DOHH2 (cell line): ENCODE data around the gene ZDHHC17.
"Not testable (repeated sequence)": the region's sequence is repeated elsewhere in the genome, so short reads cannot be mapped to it uniquely, and the experiment has no call there.

Experiments used
- H3F3A ChIP-seq: fragments of 200-600 bp; sonication (generic), shearing (Covaris generic); 2 replicates; pipeline ENCODE4 v1.6.0; 2016; ENCODE audit warnings: antibody characterized with exemption, mild to moderate bottlenecking; ENCODE audit not compliant: control insufficient read depth, insufficient read depth
- H3K27ac ChIP-seq: fragments of 200-600 bp; sonication (generic); 2 replicates; pipeline ENCODE4 v1.5.1; 2014; ENCODE audit warnings: low read depth, mild to moderate bottlenecking, low read length, moderate library complexity
- H3K27me3 ChIP-seq: fragments of 200-600 bp; sonication (generic); 2 replicates; pipeline ENCODE4 v1.6.1; 2014; ENCODE audit warnings: mild to moderate bottlenecking, low read length, mixed read lengths; ENCODE audit not compliant: control insufficient read depth
- H3K36me3 ChIP-seq: fragments of 200-600 bp; sonication (generic); 2 replicates; pipeline ENCODE4 v1.6.1; 2014; ENCODE audit warnings: mild to moderate bottlenecking, low read length, moderate library complexity, mixed read lengths; ENCODE audit not compliant: control insufficient read depth
- H3K4me1 ChIP-seq: fragments of 200-600 bp; sonication (generic); 2 replicates; pipeline ENCODE4 v1.6.1; 2014; ENCODE audit warnings: mild to moderate bottlenecking, low read length, mixed read lengths; ENCODE audit not compliant: control insufficient read depth
- H3K4me2 ChIP-seq: fragments of 200-600 bp; sonication (generic); 2 replicates; pipeline ENCODE4 v1.6.0; 2014; ENCODE audit warnings: mild to moderate bottlenecking, low read length, moderate library complexity
- H3K4me3 ChIP-seq: fragments of 200-600 bp; sonication (generic); 2 replicates; pipeline ENCODE4 v1.5.1; 2014; ENCODE audit warnings: mild to moderate bottlenecking, low read length, mixed read lengths
- H3K79me2 ChIP-seq: fragments of 200-600 bp; sonication (generic); 2 replicates; pipeline ENCODE4 v1.6.1; 2014; ENCODE audit warnings: mild to moderate bottlenecking, low read length, mixed read lengths; ENCODE audit not compliant: control insufficient read depth
- H3K9me2 ChIP-seq: fragments of 200-600 bp; sonication (generic); replicated peaks from 2 replicates; pipeline ENCODE4 v1.6.1; 2014; ENCODE audit warnings: mild to moderate bottlenecking, low read length, mixed read lengths; ENCODE audit not compliant: control insufficient read depth
- H3K9me3 ChIP-seq: fragments of 200-600 bp; sonication (generic); 2 replicates; pipeline ENCODE4 v1.6.1; 2014; ENCODE audit warnings: antibody characterized with exemption, low read length, mixed read lengths; ENCODE audit not compliant: control insufficient read depth, insufficient read depth
- H4K20me1 ChIP-seq: fragments of 200-600 bp; sonication (generic); 2 replicates; pipeline ENCODE4 v1.6.0; 2014; ENCODE audit warnings: low read depth, mild to moderate bottlenecking, antibody characterized with exemption, low read length, moderate library complexity; ENCODE audit not compliant: control insufficient read depth, insufficient read depth
- CTCF ChIP-seq: fragments of 200-600 bp; sonication (generic); IDR thresholded peaks from one replicate; pipeline ENCODE4 v1.5.1; 2014; ENCODE audit warnings: antibody characterized with exemption, mild to moderate bottlenecking, low read depth, low read length; ENCODE audit not compliant: poor library complexity, severe bottlenecking
- EZH2phosphoT487 ChIP-seq: fragments of 200-600 bp; sonication (generic); IDR thresholded peaks from 2 replicates; pipeline ENCODE4 v1.6.1; 2017; ENCODE audit warnings: borderline replicate concordance, mild to moderate bottlenecking, antibody characterized with exemption, low read length, moderate library complexity, mixed read lengths

ZDHHC17 gene

GRCh38 chr12:76726626-76727025 is 37.3 kb upstream of the ZDHHC17 start:
- H4K20me1 ChIP-seq, result no peaks in the 10 kb centered on the region
- no peaks in the 10 kb centered on the region for H3K9me3 ChIP-seq
- H3K4me3 ChIP-seq, result no peak overlapping the region
- no peaks in the 10 kb centered on the region for H3K4me1 ChIP-seq
- no peaks in the 10 kb centered on the region for H3K9me2 ChIP-seq
- H3K27me3 ChIP-seq, result peaks cover 5% of the 10 kb centered on the region; the same call in 1 of the 2 replicates
- TF ChIP-seq EZH2phosphoT487 (no peak), CTCF (no peak)
- H3F3A ChIP-seq, result no peaks in the 10 kb centered on the region
- no peak overlapping the region for H3K27ac ChIP-seq
- H3K4me2 ChIP-seq, result no peak overlapping the region
- no peaks in the 10 kb centered on the region for H3K79me2 ChIP-seq
- no peaks in the 10 kb centered on the region for H3K36me3 ChIP-seq

- not testable (repeated sequence) for H4K20me1 ChIP-seq, H3K4me3 ChIP-seq, H3K36me3 ChIP-seq, H3K9me2 ChIP-seq, H3F3A ChIP-seq, H3K9me3 ChIP-seq, H3K27ac ChIP-seq, H3K79me2 ChIP-seq, H3K4me2 ChIP-seq, H3K27me3 ChIP-seq, H3K4me1 ChIP-seq
These were observed 31.7 kb upstream of the ZDHHC17 start for GRCh38 chr12:76732188-76732587.

- H3K27me3 ChIP-seq, H3K9me2 ChIP-seq, H3K4me1 ChIP-seq, H3K9me3 ChIP-seq, H3K79me2 ChIP-seq, H4K20me1 ChIP-seq, H3K27ac ChIP-seq, H3K36me3 ChIP-seq, H3F3A ChIP-seq, H3K4me2 ChIP-seq, H3K4me3 ChIP-seq: not testable (repeated sequence)
These were observed 26.2 kb upstream of the ZDHHC17 start for GRCh38 chr12:76737689-76738088.

- H3K4me3 ChIP-seq, result no peak overlapping the region
- H3K9me3 ChIP-seq, result no peaks in the 10 kb centered on the region
- no peaks in the 10 kb centered on the region for H3K79me2 ChIP-seq
- no peaks in the 10 kb centered on the region for H3K4me1 ChIP-seq
- no peaks in the 10 kb centered on the region for H3F3A ChIP-seq
- no peak overlapping the region for H3K4me2 ChIP-seq
- no peaks in the 10 kb centered on the region for H3K27me3 ChIP-seq
- H3K36me3 ChIP-seq, result no peaks in the 10 kb centered on the region
- no peak overlapping the region for H3K27ac ChIP-seq
- no peaks in the 10 kb centered on the region for H4K20me1 ChIP-seq
- no peaks in the 10 kb centered on the region for H3K9me2 ChIP-seq
- no peak for TF ChIP-seq EZH2phosphoT487
- TF ChIP-seq CTCF, result no peak
These were observed 24.9 kb upstream of the ZDHHC17 start for GRCh38 chr12:76738824-76739579.
